ENCODE results near the gene CTNNA2.

CTNNA2 gene

GRCh38 chr2:80519699-80520291 is 1006.9 kb downstream of the CTNNA2 start:
- no peak for ATAC-seq
- no peak for TF ChIP-seq ISL1 (CRISPR knock-in tag; IDR thresholded peaks at IDR 0.05)
- no peak for TF ChIP-seq PATZ1 (CRISPR knock-in tag; IDR thresholded peaks at IDR 0.05; ENCODE audit: borderline replicate concordance)
- TF ChIP-seq TSHZ2 (CRISPR knock-in tag; IDR thresholded peaks at IDR 0.05), result no peak
- TF ChIP-seq ZC3H10 (CRISPR knock-in tag; IDR thresholded peaks at IDR 0.05), result no peak
- no peak for TF ChIP-seq ZNF70 (CRISPR knock-in tag; IDR thresholded peaks at IDR 0.05)
- TF ChIP-seq ARNTL (CRISPR knock-in tag; IDR thresholded peaks at IDR 0.05; ENCODE audit: borderline replicate concordance, low read depth), result no peak
- no peak for TF ChIP-seq TOX (CRISPR knock-in tag; IDR thresholded peaks at IDR 0.05; ENCODE audit: borderline replicate concordance)

- TF ChIP-seq ESRRG (CRISPR knock-in tag; IDR thresholded peaks at IDR 0.05), result no peak
- no peak for TF ChIP-seq ZFP30 (CRISPR knock-in tag; IDR thresholded peaks at IDR 0.05)
- TF ChIP-seq ZNF70 (CRISPR knock-in tag; IDR thresholded peaks at IDR 0.05), result no peak
- no peak for TF ChIP-seq CSRNP3 (CRISPR knock-in tag; IDR thresholded peaks at IDR 0.05)
- TF ChIP-seq ZFP3 (CRISPR knock-in tag; IDR thresholded peaks at IDR 0.05), result no peak
- TF ChIP-seq TSHZ2 (CRISPR knock-in tag; IDR thresholded peaks at IDR 0.05), result no peak
- no peak for TF ChIP-seq POU6F1 (CRISPR knock-in tag; IDR thresholded peaks at IDR 0.05; ENCODE audit: borderline replicate concordance, low read depth)
- TF ChIP-seq ZNF565 (CRISPR knock-in tag; conservative IDR thresholded peaks at IDR 0.05; ENCODE audit: low read depth), result no peak
- ATAC-seq, result no peak
Observed at GRCh38 chr2:80525152-80525551, 1012.3 kb downstream of the CTNNA2 start.

- ATAC-seq, result no peak
- TF ChIP-seq RARB (CRISPR knock-in tag; IDR thresholded peaks at IDR 0.05) (no peak), POU6F1 (CRISPR knock-in tag; IDR thresholded peaks at IDR 0.05; ENCODE audit: borderline replicate concordance, low read depth) (no peak), TSHZ2 (CRISPR knock-in tag; IDR thresholded peaks at IDR 0.05) (no peak), ZNF8 (CRISPR knock-in tag; IDR thresholded peaks at IDR 0.05) (no peak), CREB5 (CRISPR knock-in tag; IDR thresholded peaks at IDR 0.05; ENCODE audit: low read depth) (no peak), CSDC2 (CRISPR knock-in tag; IDR thresholded peaks at IDR 0.05) (no peak), ZFP3 (CRISPR knock-in tag; IDR thresholded peaks at IDR 0.05) (no peak), TOX (CRISPR knock-in tag; IDR thresholded peaks at IDR 0.05; ENCODE audit: borderline replicate concordance) (no peak), PPARA (CRISPR knock-in tag; IDR thresholded peaks at IDR 0.05; ENCODE audit: borderline replicate concordance) (no peak), ZNF70 (CRISPR knock-in tag; IDR thresholded peaks at IDR 0.05) (no peak)
Observed at GRCh38 chr2:80527119-80527518, 1014.3 kb downstream of the CTNNA2 start.
